GM12878 (cell line): ENCODE results near the gene AK8. TPM values are rescaled to one million over a fixed set of nuclear protein-coding genes. Genes with fewer than 3 reads are reported as not detected.

Experiments
- ATAC-seq: fragments of 200-7000 bp; cut with Tn5 transposase; 3 replicates; pipeline ENCODE4 v1.9.1; 2020; ENCODE audit warnings: mild to moderate bottlenecking, moderate library complexity
- BruUV-seq: library from RNA; stranded (reverse); fragments of 400-500 nt; replicated peaks from 2 replicates; lab custom pipeline; 2021; lab: Mats Ljungman, UMichigan
- CTCF ChIA-PET: fragments of 300-600 bp; sonication (Branson Sonifier 250); formaldehyde crosslinking; extraction: SDS; loops from one replicate; lab custom pipeline; 2021; ENCODE audit warnings: inconsistent platforms; lab: Yijun Ruan, JAX
- POLR2A ChIA-PET: fragments of 350-600 bp; formaldehyde crosslinking; extraction: SDS; loops from one replicate; lab custom pipeline; 2021; ENCODE audit warnings: inconsistent platforms; lab: Charles Lee
- RAD21 ChIA-PET: fragments of 300-600 bp; sonication (Branson Sonifier 250); formaldehyde crosslinking; loops from one replicate; lab custom pipeline; 2023; ENCODE audit warnings: antibody characterized with exemption; ENCODE audit not compliant: unreplicated experiment; lab: Charles Lee
- SMC1A ChIA-PET: fragments of 300-600 bp; sonication (Branson Sonifier 250); formaldehyde crosslinking; loops from one replicate; lab custom pipeline; 2023; ENCODE audit not compliant: unreplicated experiment, uncharacterized antibody; lab: Charles Lee
- DNase-seq: peaks from one replicate; pipeline ENCODE4 v3.0.0-alpha.2; 2011; ENCODE audit warnings: low read depth, low spot score
- FAIRE-seq: peaks from 3 replicates; lab custom pipeline; 2011; peaks lifted over from hg19 to GRCh38; lab: Jason Lieb, UNC
- H2AFZ ChIP-seq: 2 replicates; pipeline ENCODE4 v1.6.0; 2011; ENCODE audit warnings: low read depth, low read length, control low read depth; ENCODE audit not compliant: control insufficient read depth
- H3K27ac ChIP-seq: 2 replicates; pipeline ENCODE4 v1.5.1; 2011; ENCODE audit warnings: control low read depth; ENCODE audit not compliant: control insufficient read depth, insufficient read depth
- H3K27me3 ChIP-seq, 2 experiments: replicated peaks in 1 of 2; 2 replicates each; pipeline versions ENCODE4 v1.6.0 to v1.6.1; 2011; ENCODE audit warnings: low read length in 1 of 2; ENCODE audit not compliant: control insufficient read depth in 2 of 2, insufficient read depth in 2 of 2
- H3K36me3 ChIP-seq, 2 experiments: 2 replicates each; pipeline ENCODE4 v1.5.1; 2011; ENCODE audit warnings: low read length in 1 of 2; ENCODE audit not compliant: control insufficient read depth in 2 of 2, insufficient read depth in 2 of 2
- H3K4me1 ChIP-seq: 2 replicates; pipeline ENCODE4 v1.6.1; 2011; ENCODE audit warnings: mild to moderate bottlenecking, low read length, moderate library complexity, mixed read lengths; ENCODE audit not compliant: control insufficient read depth, insufficient read depth
- H3K4me2 ChIP-seq: 2 replicates; pipeline ENCODE4 v1.6.0; 2011; ENCODE audit warnings: control low read depth; ENCODE audit not compliant: control insufficient read depth, insufficient read depth
- H3K4me3 ChIP-seq: fragments of 200-600 bp; sonication (generic); 2 replicates; pipeline ENCODE4 v1.5.1; 2016
- H3K79me2 ChIP-seq: 2 replicates; pipeline ENCODE4 v1.6.0; 2011; ENCODE audit warnings: low read length; ENCODE audit not compliant: control insufficient read depth, insufficient read depth
- H3K9ac ChIP-seq: 2 replicates; pipeline ENCODE4 v1.8.0; 2011; ENCODE audit warnings: low read length, control low read depth, mixed read lengths; ENCODE audit not compliant: control insufficient read depth, insufficient read depth
- H3K9me3 ChIP-seq: replicated peaks from 3 replicates; pipeline ENCODE4 v1.5.1; 2011; ENCODE audit warnings: mild to moderate bottlenecking, low read length; ENCODE audit not compliant: control insufficient read depth, insufficient read depth
- H4K20me1 ChIP-seq: 2 replicates; pipeline ENCODE4 v1.6.0; 2011; ENCODE audit not compliant: control insufficient read depth, insufficient read depth
- IKZF2 ChIP-seq, 2 experiments: fragments of 450-650 bp; IDR thresholded peaks; 2 replicates each; pipeline ENCODE4 v1.6.1; 2017; ENCODE audit warnings: mild to moderate bottlenecking in 2 of 2, moderate library complexity in 2 of 2
- MEF2A ChIP-seq: IDR thresholded peaks from 2 replicates; pipeline ENCODE4 v1.6.1; 2011; ENCODE audit warnings: low read depth, mild to moderate bottlenecking, low read length, moderate library complexity; ENCODE audit not compliant: insufficient read depth
- SPI1 ChIP-seq: IDR thresholded peaks from 2 replicates; pipeline ENCODE4 v1.6.1; 2011; ENCODE audit warnings: low read depth, mild to moderate bottlenecking, low read length, moderate library complexity, borderline replicate concordance; ENCODE audit not compliant: insufficient read depth
- TCF7 ChIP-seq: IDR thresholded peaks from 2 replicates; pipeline ENCODE4 v1.6.1; 2014; ENCODE audit warnings: antibody characterized with exemption, borderline replicate concordance
- WRNIP1 ChIP-seq: IDR thresholded peaks from 2 replicates; pipeline ENCODE4 v1.6.1; 2011; ENCODE audit warnings: low read depth, low read length, improper control_type of control experiment, borderline replicate concordance
- ZZZ3 ChIP-seq: IDR thresholded peaks from 2 replicates; pipeline ENCODE4 v1.6.1; 2011; ENCODE audit warnings: low read depth; ENCODE audit not compliant: control insufficient read depth, insufficient read length
- WGBS: methylation state at CpG from one replicate; pipeline ENCODE4 v1.1.6; 2016; ENCODE audit warnings: low lambda C conversion rate; ENCODE audit not compliant: insufficient replicate concordance, insufficient coverage; ENCODE audit errors: missing lambda C conversion rate; 5-methylcytosine and 5-hydroxymethylcytosine counted together
- in situ Hi-C: fragments of 300-500 bp; cut with MboI; formaldehyde crosslinking; loops from 9 replicates; pipeline ENCODE4 v1.14.3; 2018; ENCODE audit warnings: mixed read lengths
- intact Hi-C: fragments of 100-400 bp; cut with micrococcal nuclease; formaldehyde crosslinking; loops from one replicate; pipeline ENCODE4 v1.14.2; 2022; ENCODE audit not compliant: unreplicated experiment
- polyA plus RNA-seq, 11 experiments: library from polyadenylated mRNA; depleted of rRNA in 4 of 11; unstranded in 6 of 11; stranded (reverse) in 5 of 11; fragments of >200 nt; fragmentation: Nextera tagmentation in 4 of 11; fragmentation: Illumina TruSeq in 1 of 11; extraction: Ambion mirVana in 4 of 11; extraction: Trizol in 1 of 11; gene quantifications; 1 replicate in 1 of 11; 2 replicates in 10 of 11; pipeline versions ENCODE4 v1.2.1 to v1.2.3, GENCODE V29; 2011 to 2016; ENCODE audit warnings: inconsistent platforms in 2 of 11, missing spikeins in 2 of 11, low read depth in 1 of 11
- total RNA-seq, 4 experiments: library from RNA; depleted of rRNA in 3 of 4; stranded (reverse); fragments of >200 nt in 3 of 4; fragmentation: Illumina TruSeq in 1 of 4; extraction: Trizol in 1 of 4; gene quantifications; 2 replicates each; pipeline versions ENCODE4 v1.2.1 to v1.2.3, GENCODE V29; 2013 to 2021
- TF ChIP-seq, protein P1 (sequence below): fragments of 450-650 bp; IDR thresholded peaks from 2 replicates; pipeline ENCODE4 v1.6.1; 2017; ENCODE audit warnings: antibody characterized with exemption, mild to moderate bottlenecking, moderate library complexity

Gene AK8
- total and polyA plus RNA-seq, 10 of the 15 experiments (the other 5 are each of a cell fraction or from before 2014, with no cell fraction given), result 0.03 to 0.12 (median 0.06) TPM; not detected in 5

DNA sequence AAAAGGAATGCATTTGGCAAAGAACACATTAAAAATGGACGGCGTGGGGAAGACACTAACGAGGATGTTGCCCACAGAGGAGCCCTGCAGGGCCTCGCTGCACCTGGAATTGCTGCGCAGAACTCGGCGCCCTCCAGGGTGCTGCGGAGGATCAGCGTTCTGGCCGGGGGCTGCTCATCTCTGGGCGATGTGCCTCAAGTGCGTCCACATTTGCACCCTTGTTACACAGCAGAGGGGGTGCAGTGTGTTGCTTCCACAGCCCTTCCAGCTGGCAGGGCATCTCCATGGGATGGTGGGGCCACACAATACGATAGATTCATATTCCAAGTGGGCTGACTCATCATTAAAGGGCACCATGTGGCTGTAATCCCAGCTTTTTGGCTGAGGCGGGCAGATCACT, 63.1 kb downstream of the AK8 start:
- in situ Hi-C loops (no loop called here), intact Hi-C loops (loop anchor here (5.0 kb wide), 1 partner anchor 87 kb away; no protein-coding TSS in a partner anchor)
- H3K27me3 ChIP-seq, result peaks cover 0 to 3% of the 10 kb centered on the region in 2 experiments; a peak in 1 of 4 replicates
- ChIA-PET RAD21 (no interaction called here), CTCF (interaction anchor here (0.6 kb wide), 1 partner anchor 34 kb away, joined by 3 read pairs; no protein-coding TSS in a partner anchor), POLR2A (no interaction called here), SMC1A (no interaction called here)
- no peaks in the 10 kb centered on the region for H4K20me1 ChIP-seq
- no peak overlapping the region for H3K4me3 ChIP-seq
- no peak for DNase-seq
- H3K4me2 ChIP-seq, result no peak overlapping the region
- H2AFZ ChIP-seq, result no peak overlapping the region
- H3K9ac ChIP-seq, result no peak overlapping the region
- no peaks in the 10 kb centered on the region for H3K4me1 ChIP-seq
- no peak for ATAC-seq
- H3K36me3 ChIP-seq, result no peaks in the 10 kb centered on the region
- WGBS, result 70% methylated on average over 14 of the region's 14 CpGs
- no peaks in the 10 kb centered on the region for H3K9me3 ChIP-seq
- H3K27ac ChIP-seq, result no peak overlapping the region
- no peaks in the 10 kb centered on the region for H3K79me2 ChIP-seq
- no peak for FAIRE-seq
- BruUV-seq, result no TSS peak
- TF ChIP-seq SPI1, result no peak
- TF ChIP-seq, protein P1, sequence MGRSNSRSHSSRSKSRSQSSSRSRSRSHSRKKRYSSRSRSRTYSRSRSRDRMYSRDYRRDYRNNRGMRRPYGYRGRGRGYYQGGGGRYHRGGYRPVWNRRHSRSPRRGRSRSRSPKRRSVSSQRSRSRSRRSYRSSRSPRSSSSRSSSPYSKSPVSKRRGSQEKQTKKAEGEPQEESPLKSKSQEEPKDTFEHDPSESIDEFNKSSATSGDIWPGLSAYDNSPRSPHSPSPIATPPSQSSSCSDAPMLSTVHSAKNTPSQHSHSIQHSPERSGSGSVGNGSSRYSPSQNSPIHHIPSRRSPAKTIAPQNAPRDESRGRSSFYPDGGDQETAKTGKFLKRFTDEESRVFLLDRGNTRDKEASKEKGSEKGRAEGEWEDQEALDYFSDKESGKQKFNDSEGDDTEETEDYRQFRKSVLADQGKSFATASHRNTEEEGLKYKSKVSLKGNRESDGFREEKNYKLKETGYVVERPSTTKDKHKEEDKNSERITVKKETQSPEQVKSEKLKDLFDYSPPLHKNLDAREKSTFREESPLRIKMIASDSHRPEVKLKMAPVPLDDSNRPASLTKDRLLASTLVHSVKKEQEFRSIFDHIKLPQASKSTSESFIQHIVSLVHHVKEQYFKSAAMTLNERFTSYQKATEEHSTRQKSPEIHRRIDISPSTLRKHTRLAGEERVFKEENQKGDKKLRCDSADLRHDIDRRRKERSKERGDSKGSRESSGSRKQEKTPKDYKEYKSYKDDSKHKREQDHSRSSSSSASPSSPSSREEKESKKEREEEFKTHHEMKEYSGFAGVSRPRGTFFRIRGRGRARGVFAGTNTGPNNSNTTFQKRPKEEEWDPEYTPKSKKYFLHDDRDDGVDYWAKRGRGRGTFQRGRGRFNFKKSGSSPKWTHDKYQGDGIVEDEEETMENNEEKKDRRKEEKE, result no peak
- TF ChIP-seq TCF7, result no peak
- no peak for TF ChIP-seq MEF2A
- no peak for TF ChIP-seq IKZF2 (IDR thresholded peaks at IDR 0.05)
- no peak for TF ChIP-seq WRNIP1
- TF ChIP-seq ZZZ3, result no peak
